ENCODE measurements around the gene SMIM5.

GRCh38 chr17:75616521-75617122, 16.6 kb upstream of the SMIM5 start:
- TF ChIP-seq CTCF (IDR thresholded peaks at IDR 0.05 in 4 of 5, conservative IDR thresholded peaks at IDR 0.05 in 1 of 5) = no peak
- no peak for TF ChIP-seq POLR2A (IDR thresholded peaks at IDR 0.05)

Data from gastrocnemius medialis (tissue), 4 donors.